Fibroblast of villous mesenchyme (primary cell): Measurements from ENCODE around the gene ZBTB21. TPM values are rescaled to one million over a fixed set of nuclear protein-coding genes. Genes with fewer than 3 reads are reported as not detected.
"Not testable (repeated sequence)": the region's sequence is repeated elsewhere in the genome, so short reads cannot be mapped to it uniquely, and the experiment has no call there.

Source experiments
- DNase-seq: peaks from one replicate; pipeline ENCODE4 v3.0.0-alpha.2; 2010; ENCODE audit warnings: low read depth
- H3K4me3 ChIP-seq: 2 replicates; pipeline ENCODE4 v1.5.1; 2011; ENCODE audit warnings: low read depth, mild to moderate bottlenecking, low read length
- total RNA-seq: library from RNA; depleted of rRNA; stranded (reverse); fragments of >200 nt; gene quantifications from 2 replicates; pipeline ENCODE4 v1.2.3, GENCODE V29; 2012
- TF ChIP-seq, protein P1 (sequence below): IDR thresholded peaks from 2 replicates; pipeline ENCODE4 v1.5.1; 2012; ENCODE audit warnings: low read depth, mild to moderate bottlenecking, low read length; ENCODE audit not compliant: insufficient read depth

Gene ZBTB21
- total RNA-seq, 1 donor = 19.0 TPM

DNA sequence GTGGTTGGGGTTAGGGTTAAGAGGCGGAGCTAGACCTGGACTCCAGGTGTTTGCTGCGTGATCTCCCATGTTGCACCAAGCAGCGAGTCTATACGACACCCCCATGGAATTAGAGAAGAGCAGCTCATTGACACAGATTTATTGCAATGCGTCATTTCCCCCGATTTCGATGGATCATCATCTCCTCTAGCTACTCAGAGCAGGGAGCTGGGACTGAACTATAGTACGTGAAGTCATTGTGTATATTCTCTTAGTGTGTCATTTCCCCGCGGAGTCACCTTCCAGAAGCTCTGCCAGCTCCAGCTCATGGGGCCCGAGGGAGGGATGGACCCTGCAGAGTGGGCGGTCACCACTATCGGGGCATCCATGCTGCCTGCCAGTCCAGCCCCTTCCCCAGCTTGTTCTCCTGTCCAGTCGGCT, 48.9 kb downstream of the ZBTB21 start:
- no peak for DNase-seq
- TF ChIP-seq, protein P1, sequence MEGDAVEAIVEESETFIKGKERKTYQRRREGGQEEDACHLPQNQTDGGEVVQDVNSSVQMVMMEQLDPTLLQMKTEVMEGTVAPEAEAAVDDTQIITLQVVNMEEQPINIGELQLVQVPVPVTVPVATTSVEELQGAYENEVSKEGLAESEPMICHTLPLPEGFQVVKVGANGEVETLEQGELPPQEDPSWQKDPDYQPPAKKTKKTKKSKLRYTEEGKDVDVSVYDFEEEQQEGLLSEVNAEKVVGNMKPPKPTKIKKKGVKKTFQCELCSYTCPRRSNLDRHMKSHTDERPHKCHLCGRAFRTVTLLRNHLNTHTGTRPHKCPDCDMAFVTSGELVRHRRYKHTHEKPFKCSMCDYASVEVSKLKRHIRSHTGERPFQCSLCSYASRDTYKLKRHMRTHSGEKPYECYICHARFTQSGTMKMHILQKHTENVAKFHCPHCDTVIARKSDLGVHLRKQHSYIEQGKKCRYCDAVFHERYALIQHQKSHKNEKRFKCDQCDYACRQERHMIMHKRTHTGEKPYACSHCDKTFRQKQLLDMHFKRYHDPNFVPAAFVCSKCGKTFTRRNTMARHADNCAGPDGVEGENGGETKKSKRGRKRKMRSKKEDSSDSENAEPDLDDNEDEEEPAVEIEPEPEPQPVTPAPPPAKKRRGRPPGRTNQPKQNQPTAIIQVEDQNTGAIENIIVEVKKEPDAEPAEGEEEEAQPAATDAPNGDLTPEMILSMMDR = no peak
- no peak overlapping the region for H3K4me3 ChIP-seq

DNA sequence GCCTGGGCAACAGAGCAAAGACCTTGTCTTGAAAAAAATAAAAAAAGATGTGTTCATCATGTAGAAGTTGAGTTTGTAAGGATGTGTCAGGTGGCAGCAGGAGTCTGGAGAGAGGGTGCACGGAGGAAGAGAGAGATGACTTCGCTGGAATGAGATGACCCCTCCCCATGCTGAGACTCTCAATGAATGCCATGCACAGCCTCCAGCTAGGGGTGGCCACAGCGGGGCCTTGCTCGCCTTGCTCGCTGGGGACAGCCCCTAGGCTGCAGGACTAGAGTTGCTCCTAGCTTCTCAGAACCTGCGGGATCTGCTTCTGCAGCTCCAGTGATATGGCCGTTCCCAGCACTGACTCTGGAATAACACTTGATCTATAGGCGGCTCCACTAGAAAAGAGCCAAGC, 49.8 kb downstream of the ZBTB21 start:
- H3K4me3 ChIP-seq = no peak overlapping the region
- DNase-seq = no peak
- TF ChIP-seq, protein P1 = no peak

DNA sequence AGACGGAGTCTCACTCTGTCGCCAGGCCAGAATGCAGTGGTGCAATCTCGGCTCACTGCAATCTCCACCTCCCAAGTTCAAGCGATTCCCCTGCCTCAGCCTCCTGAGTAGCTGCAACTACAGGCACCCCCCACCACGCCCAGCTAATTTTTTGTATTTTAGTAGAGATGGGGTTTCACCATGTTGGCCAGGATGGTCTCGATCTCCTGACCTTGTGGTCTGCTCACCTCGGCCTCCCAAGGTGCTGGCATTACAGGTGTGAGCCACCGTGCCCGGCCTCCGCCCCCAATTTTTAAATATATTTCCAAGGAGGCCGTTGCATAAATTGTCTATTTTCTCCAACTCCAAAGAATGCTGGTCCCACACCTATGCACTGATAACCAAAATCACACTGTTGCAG, 50.5 kb downstream of the ZBTB21 start:
- H3K4me3 ChIP-seq, DNase-seq: not testable (repeated sequence)

DNA sequence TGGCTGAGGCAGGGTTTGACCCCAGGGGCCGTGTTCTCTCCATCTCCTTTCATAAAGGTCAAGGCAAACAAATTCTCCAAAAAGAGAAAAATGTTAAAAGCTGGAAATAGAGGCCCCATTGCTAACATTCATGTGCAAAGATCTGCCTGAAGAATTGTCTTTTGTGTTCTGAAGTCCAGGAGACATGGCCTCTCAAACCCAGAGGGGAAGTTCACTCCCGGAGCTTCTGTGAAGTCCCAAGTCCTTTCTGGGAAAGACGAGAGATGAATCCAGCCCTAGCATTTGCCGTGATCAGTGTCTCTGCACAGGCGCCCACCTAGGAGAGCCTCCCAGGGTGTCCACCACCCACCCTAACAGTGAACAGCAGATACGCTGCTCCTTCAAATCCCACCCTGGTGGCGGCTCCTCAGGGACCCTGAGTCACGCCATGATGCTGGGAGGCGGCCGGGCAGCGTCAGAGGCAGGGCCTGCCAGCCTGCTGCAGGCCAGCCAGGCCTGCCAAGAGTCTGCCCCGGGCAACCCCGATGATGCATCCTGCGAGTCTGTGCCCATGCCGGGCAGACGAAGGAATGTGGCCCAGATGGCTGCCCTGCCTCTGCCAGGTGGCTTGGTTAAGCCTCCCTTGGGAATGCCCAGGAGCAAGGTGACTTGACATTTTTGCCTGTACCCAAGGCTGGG, 51.1 kb downstream of the ZBTB21 start:
- DNase-seq = no peak
- H3K4me3 ChIP-seq = no peak overlapping the region
- TF ChIP-seq, protein P1 = no peak

DNA sequence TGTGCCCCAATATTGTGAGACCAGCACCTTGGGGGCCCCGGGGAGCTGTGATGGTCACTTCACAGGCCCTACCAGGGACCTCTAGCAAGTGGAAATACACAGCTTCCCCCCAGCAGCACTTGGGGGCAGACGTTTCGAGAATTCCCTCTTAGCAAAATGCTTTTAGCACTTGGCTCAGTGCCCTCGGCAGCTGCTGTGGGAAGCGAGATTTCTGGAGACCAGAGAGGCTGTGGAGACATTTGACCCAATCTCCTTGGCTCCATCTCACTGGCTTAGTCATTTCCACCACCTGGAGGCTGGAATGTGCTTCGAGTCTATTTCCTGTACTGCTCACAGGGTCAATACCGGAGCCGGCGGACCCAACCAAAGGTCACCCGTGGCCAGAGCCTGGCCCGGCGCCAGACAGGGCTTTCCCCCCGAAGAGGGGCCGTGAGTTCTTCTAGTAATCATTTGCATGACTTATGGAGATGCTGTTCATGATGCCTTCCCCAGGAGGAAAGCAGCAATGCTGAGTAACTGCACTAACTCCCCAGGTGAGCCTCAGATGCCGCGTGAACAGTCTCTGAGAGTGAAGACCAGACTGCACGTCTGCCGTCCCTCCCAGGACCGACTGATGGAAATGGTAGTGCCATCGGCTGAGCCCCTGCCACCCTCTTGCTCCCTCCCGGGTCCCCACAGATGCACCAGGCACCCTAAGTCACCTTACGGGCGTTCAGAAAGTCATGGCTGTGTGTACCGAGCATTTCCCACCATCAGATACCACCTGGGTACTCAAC, 52.0 kb downstream of the ZBTB21 start:
- H3K4me3 ChIP-seq = no peak overlapping the region
- TF ChIP-seq, protein P1 = no peak
- peak; percentile 88 for DNase-seq

DNA sequence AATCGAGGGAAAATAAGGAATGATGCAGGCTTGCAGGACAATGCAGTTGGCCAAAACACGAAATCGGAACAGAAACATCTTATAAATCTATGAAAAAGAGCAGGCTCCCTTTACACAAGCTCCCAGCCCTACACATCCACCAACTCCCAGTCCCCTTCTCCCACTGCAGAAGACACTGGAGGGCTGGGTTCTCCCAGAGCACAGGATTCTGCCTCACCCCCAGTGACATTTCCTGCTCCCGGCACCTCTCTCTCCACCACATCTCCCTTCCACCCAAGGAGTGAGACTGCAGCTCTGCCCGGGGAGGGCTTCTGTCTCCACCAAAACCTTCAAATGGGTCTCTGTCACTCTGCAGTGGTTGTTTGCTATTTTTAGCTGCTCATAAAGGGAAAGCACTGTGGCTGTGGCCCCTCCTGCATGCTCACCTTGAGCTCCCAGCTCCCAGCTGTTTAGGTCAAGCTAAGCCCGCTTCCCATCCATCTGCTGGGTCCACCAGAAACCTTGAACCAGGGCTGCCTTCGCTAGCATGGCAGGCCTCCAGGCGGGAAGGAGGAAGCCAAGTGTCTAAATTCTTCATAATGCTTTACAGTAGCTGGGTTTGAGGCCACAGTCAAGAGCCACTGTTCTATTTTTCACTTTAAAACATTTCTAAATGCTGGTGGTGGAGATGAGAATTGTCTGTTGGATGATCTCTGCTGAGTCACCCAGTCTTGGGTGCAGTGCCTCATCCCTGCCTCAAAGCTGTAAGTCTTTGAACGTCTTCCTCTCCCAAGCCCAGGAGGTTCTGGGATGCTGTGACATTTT, 53.0 kb downstream of the ZBTB21 start:
- no peak overlapping the region for H3K4me3 ChIP-seq
- DNase-seq = peak; percentile 79
- TF ChIP-seq, protein P1 = no peak

DNA sequence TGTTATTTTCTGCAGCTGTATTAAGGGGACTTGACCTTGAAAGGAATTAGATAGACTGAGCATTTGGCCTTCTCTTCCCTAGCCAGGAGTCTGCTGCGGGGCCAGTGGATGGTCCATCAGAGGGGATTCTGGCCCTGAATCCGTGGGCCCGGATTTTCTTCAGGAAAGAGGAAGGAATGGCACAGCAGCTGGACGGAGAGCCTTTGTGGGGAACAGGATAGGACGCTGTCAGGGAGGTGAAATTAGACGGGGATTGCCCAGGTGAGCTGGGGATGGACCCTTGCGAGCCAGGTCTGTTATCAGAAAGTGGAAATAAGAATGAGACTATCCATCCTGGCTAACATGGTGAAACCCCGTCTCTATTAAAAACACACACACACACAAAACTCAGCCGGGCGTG, 54.6 kb downstream of the ZBTB21 start:
- TF ChIP-seq, protein P1 = no peak
- no peak for DNase-seq
- no peak overlapping the region for H3K4me3 ChIP-seq
